GM23338 (cell line): ENCODE results near the gene PAPOLB. TPM values are rescaled to one million over a fixed set of nuclear protein-coding genes. Genes with fewer than 3 reads are reported as not detected.

ENCODE experiments used
- ATAC-seq: fragments of 200-7000 bp; cut with Tn5 transposase; 3 replicates; pipeline ENCODE4 v1.9.1; 2020
- DNase-seq: peaks from one replicate; pipeline ENCODE4 v3.0.0-alpha.2; 2015; ENCODE audit warnings: low spot score
- H2AFZ ChIP-seq: fragments of 200-600 bp; sonication (generic); 2 replicates; pipeline ENCODE4 v1.8.0; 2016; ENCODE audit warnings: antibody characterized with exemption, mild to moderate bottlenecking, moderate library complexity
- H3F3A ChIP-seq: fragments of 200-600 bp; sonication (generic); replicated peaks from 2 replicates; pipeline ENCODE4 v1.8.0; 2017; ENCODE audit warnings: antibody characterized with exemption, mixed run types, low read depth
- H3K27ac ChIP-seq: fragments of 200-600 bp; sonication (generic); 2 replicates; pipeline ENCODE4 v1.6.1; 2016; ENCODE audit warnings: low read depth
- H3K27me3 ChIP-seq: fragments of 200-600 bp; sonication (generic); 2 replicates; pipeline ENCODE4 v1.8.0; 2016; ENCODE audit warnings: mild to moderate bottlenecking, mixed run types, moderate library complexity; ENCODE audit not compliant: insufficient read depth
- H3K36me3 ChIP-seq: fragments of 200-600 bp; sonication (generic); 2 replicates; pipeline ENCODE4 v1.8.0; 2016; ENCODE audit warnings: mild to moderate bottlenecking; ENCODE audit not compliant: insufficient read depth
- H3K4me1 ChIP-seq: fragments of 200-600 bp; sonication (generic); 2 replicates; pipeline ENCODE4 v1.8.0; 2016; ENCODE audit warnings: mild to moderate bottlenecking, moderate library complexity; ENCODE audit not compliant: insufficient read depth
- H3K4me2 ChIP-seq: fragments of 200-600 bp; sonication (generic); 2 replicates; pipeline ENCODE4 v1.7.1; 2017; ENCODE audit warnings: mixed run types
- H3K4me3 ChIP-seq: fragments of 200-600 bp; sonication (generic); 2 replicates; pipeline ENCODE4 v1.6.1; 2016; ENCODE audit warnings: mixed run types
- H3K79me2 ChIP-seq: fragments of 200-600 bp; sonication (generic); replicated peaks from 2 replicates; pipeline ENCODE4 v1.8.0; 2017; ENCODE audit warnings: mild to moderate bottlenecking; ENCODE audit not compliant: insufficient read depth
- H3K9me2 ChIP-seq: fragments of 200-600 bp; sonication (generic); 2 replicates; pipeline ENCODE4 v1.8.0; 2017; ENCODE audit not compliant: insufficient read depth
- H4K20me1 ChIP-seq: fragments of 200-600 bp; sonication (generic); replicated peaks from 2 replicates; pipeline ENCODE4 v1.8.0; 2017; ENCODE audit warnings: mild to moderate bottlenecking; ENCODE audit not compliant: insufficient read depth
- H3K27ac Mint-ChIP-seq: 2 replicates; pipeline ENCODE4 v1.8.0; 2020; ENCODE audit warnings: inconsistent platforms, mild to moderate bottlenecking, moderate library complexity, mixed read lengths
- H3K27me3 Mint-ChIP-seq: 3 replicates; pipeline ENCODE4 v1.8.0; 2022; ENCODE audit warnings: low read depth, mild to moderate bottlenecking, moderate library complexity, mixed read lengths, inconsistent platforms; ENCODE audit not compliant: insufficient read depth, poor library complexity
- H3K36me3 Mint-ChIP-seq: 3 replicates; pipeline ENCODE4 v1.8.0; 2021; ENCODE audit warnings: low read depth, mild to moderate bottlenecking, inconsistent platforms, moderate library complexity, mixed read lengths
- H3K4me1 Mint-ChIP-seq: 3 replicates; pipeline ENCODE4 v1.8.0; 2020; ENCODE audit warnings: mild to moderate bottlenecking, inconsistent platforms, mixed read lengths
- H3K4me3 Mint-ChIP-seq: 3 replicates; pipeline ENCODE4 v1.8.0; 2021; ENCODE audit warnings: moderate library complexity, mild to moderate bottlenecking, inconsistent platforms, mixed read lengths
- H3K9me3 Mint-ChIP-seq: 3 replicates; pipeline ENCODE4 v1.8.0; 2020; ENCODE audit warnings: moderate library complexity, mild to moderate bottlenecking, inconsistent platforms, mixed read lengths
- CREB1 ChIP-seq: fragments of 250-450 bp; sonication (Bioruptor Pico); IDR thresholded peaks from 2 replicates; pipeline ENCODE4 v1.5.0; 2020; ENCODE audit warnings: low read depth, mild to moderate bottlenecking, moderate library complexity
- EZH2 ChIP-seq: fragments of 200-600 bp; sonication (generic); IDR thresholded peaks from one replicate; pipeline ENCODE4 v1.8.0; 2017; ENCODE audit warnings: antibody characterized with exemption, mild to moderate bottlenecking, low read depth; ENCODE audit not compliant: unreplicated experiment
- EZH2phosphoT487 ChIP-seq: fragments of 200-600 bp; sonication (generic); IDR thresholded peaks from one replicate; pipeline ENCODE4 v1.8.1; 2018; ENCODE audit warnings: antibody characterized with exemption; ENCODE audit not compliant: unreplicated experiment
- JUNB ChIP-seq: IDR thresholded peaks from one replicate; pipeline ENCODE4 v1.6.1; 2016; ENCODE audit warnings: antibody characterized with exemption; ENCODE audit not compliant: unreplicated experiment
- NANOG ChIP-seq: IDR thresholded peaks from 2 replicates; pipeline ENCODE4 v1.6.1; 2016; ENCODE audit warnings: antibody characterized with exemption, borderline replicate concordance
- POLR2AphosphoS5 ChIP-seq: IDR thresholded peaks from 2 replicates; pipeline ENCODE4 v1.6.1; 2016; ENCODE audit warnings: antibody characterized with exemption, low read depth
- STAT1 ChIP-seq: IDR thresholded peaks from one replicate; pipeline ENCODE4 v1.6.1; 2016; ENCODE audit warnings: antibody characterized with exemption; ENCODE audit not compliant: unreplicated experiment
- ZNF114 ChIP-seq: fragments of 250-450 bp; sonication (Bioruptor Pico); IDR thresholded peaks from 2 replicates; pipeline ENCODE4 v1.5.0; 2020; ENCODE audit warnings: mild to moderate bottlenecking, moderate library complexity
- ZNF331 ChIP-seq: fragments of 250-450 bp; sonication (Bioruptor Pico); IDR thresholded peaks from 2 replicates; pipeline ENCODE4 v1.5.0; 2020; ENCODE audit warnings: low read depth, mild to moderate bottlenecking, moderate library complexity
- polyA plus RNA-seq: library from polyadenylated mRNA; unstranded; fragments of >200 nt; fragmentation: Nextera tagmentation; extraction: Ambion mirVana; gene quantifications from 2 replicates; pipeline ENCODE4 v1.2.1, GENCODE V29; 2016
- total RNA-seq: library from RNA; depleted of rRNA; stranded (reverse); fragments of >200 nt; shearing (Covaris generic); gene quantifications from 2 replicates; pipeline ENCODE4 v1.2.3, GENCODE V29; 2014
- TF ChIP-seq, protein P1 (sequence below): IDR thresholded peaks from 2 replicates; pipeline ENCODE4 v1.6.1; 2016; ENCODE audit warnings: antibody characterized with exemption
- TF ChIP-seq, protein P2 (sequence below): fragments of 250-450 bp; sonication (Bioruptor Pico); IDR thresholded peaks from 2 replicates; pipeline ENCODE4 v1.5.0; 2020; ENCODE audit warnings: mild to moderate bottlenecking, moderate library complexity
- TF ChIP-seq, protein P3 (sequence below), 2 experiments: fragments of 200-600 bp in 1 of 2; sonication (generic) in 1 of 2; conservative IDR thresholded peaks; 2 replicates each; pipeline versions ENCODE4 v1.5.1 to v1.6.1; 2016 to 2017; ENCODE audit warnings: antibody characterized with exemption in 2 of 2, low read depth in 2 of 2, mild to moderate bottlenecking in 2 of 2, moderate library complexity in 1 of 2
- TF ChIP-seq, protein P4 (sequence below): IDR thresholded peaks from one replicate; pipeline ENCODE4 v1.6.1; 2018; ENCODE audit warnings: antibody characterized with exemption; ENCODE audit not compliant: unreplicated experiment

PAPOLB gene
- total and polyA plus RNA-seq, 2 experiments from 2014 or later: 0.08 to 0.42 TPM

DNA sequence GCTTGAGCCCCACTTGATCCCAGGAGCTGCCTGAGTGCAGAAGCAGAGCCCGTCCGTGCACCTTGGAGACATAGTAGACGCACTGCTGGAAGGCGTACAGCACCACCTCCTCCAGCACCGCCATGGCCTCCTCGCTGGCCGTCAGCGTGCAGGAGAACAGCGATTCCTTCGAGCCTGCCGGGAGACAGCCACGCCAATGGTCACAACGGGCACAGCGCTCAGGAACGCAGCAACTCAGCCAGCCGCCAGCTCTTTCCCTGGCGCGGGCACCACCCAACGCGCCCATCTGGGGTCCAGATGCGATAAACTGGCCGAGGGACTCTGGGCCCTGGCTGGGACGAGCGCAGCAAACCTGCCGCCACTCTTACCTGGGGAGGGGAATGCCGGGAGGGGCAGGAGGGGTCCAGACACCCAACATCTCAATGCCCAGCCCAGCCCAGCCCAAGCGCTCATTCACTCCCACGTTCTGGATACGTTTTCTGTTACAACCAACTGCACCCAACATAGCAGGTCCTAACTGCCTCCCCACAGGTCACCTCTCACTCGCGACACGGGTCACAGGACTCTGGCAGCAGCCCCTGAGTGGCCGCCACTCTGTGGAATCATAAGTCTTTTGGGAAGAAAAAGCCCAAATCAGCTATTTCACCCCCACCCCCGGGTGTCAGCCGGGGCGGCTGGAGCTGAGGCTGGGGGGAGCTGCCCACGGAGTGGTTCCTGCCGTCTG lies 44.5 kb downstream of the PAPOLB start:
- H3K27ac ChIP-seq: no peak overlapping the region
- H3K36me3 Mint-ChIP-seq: no peaks in the 10 kb centered on the region
- DNase-seq (no peak), ATAC-seq (no peak)
- no peak overlapping the region for H2AFZ ChIP-seq
- H3K4me3 ChIP-seq: no peak overlapping the region
- no peaks in the 10 kb centered on the region for H3K36me3 ChIP-seq
- peaks cover 9% of the 10 kb centered on the region; the same call in 1 of the 3 replicates for H3K9me3 Mint-ChIP-seq
- no peaks in the 10 kb centered on the region; the same call in 2 of the 3 replicates for H3K4me1 Mint-ChIP-seq
- no peaks in the 10 kb centered on the region for H3F3A ChIP-seq
- no peaks in the 10 kb centered on the region for H3K4me1 ChIP-seq
- TF ChIP-seq ZNF331: no peak
- TF ChIP-seq, protein P1, sequence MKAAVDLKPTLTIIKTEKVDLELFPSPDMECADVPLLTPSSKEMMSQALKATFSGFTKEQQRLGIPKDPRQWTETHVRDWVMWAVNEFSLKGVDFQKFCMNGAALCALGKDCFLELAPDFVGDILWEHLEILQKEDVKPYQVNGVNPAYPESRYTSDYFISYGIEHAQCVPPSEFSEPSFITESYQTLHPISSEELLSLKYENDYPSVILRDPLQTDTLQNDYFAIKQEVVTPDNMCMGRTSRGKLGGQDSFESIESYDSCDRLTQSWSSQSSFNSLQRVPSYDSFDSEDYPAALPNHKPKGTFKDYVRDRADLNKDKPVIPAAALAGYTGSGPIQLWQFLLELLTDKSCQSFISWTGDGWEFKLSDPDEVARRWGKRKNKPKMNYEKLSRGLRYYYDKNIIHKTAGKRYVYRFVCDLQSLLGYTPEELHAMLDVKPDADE: no peak
- TF ChIP-seq CREB1: no peak
- TF ChIP-seq, protein P2, sequence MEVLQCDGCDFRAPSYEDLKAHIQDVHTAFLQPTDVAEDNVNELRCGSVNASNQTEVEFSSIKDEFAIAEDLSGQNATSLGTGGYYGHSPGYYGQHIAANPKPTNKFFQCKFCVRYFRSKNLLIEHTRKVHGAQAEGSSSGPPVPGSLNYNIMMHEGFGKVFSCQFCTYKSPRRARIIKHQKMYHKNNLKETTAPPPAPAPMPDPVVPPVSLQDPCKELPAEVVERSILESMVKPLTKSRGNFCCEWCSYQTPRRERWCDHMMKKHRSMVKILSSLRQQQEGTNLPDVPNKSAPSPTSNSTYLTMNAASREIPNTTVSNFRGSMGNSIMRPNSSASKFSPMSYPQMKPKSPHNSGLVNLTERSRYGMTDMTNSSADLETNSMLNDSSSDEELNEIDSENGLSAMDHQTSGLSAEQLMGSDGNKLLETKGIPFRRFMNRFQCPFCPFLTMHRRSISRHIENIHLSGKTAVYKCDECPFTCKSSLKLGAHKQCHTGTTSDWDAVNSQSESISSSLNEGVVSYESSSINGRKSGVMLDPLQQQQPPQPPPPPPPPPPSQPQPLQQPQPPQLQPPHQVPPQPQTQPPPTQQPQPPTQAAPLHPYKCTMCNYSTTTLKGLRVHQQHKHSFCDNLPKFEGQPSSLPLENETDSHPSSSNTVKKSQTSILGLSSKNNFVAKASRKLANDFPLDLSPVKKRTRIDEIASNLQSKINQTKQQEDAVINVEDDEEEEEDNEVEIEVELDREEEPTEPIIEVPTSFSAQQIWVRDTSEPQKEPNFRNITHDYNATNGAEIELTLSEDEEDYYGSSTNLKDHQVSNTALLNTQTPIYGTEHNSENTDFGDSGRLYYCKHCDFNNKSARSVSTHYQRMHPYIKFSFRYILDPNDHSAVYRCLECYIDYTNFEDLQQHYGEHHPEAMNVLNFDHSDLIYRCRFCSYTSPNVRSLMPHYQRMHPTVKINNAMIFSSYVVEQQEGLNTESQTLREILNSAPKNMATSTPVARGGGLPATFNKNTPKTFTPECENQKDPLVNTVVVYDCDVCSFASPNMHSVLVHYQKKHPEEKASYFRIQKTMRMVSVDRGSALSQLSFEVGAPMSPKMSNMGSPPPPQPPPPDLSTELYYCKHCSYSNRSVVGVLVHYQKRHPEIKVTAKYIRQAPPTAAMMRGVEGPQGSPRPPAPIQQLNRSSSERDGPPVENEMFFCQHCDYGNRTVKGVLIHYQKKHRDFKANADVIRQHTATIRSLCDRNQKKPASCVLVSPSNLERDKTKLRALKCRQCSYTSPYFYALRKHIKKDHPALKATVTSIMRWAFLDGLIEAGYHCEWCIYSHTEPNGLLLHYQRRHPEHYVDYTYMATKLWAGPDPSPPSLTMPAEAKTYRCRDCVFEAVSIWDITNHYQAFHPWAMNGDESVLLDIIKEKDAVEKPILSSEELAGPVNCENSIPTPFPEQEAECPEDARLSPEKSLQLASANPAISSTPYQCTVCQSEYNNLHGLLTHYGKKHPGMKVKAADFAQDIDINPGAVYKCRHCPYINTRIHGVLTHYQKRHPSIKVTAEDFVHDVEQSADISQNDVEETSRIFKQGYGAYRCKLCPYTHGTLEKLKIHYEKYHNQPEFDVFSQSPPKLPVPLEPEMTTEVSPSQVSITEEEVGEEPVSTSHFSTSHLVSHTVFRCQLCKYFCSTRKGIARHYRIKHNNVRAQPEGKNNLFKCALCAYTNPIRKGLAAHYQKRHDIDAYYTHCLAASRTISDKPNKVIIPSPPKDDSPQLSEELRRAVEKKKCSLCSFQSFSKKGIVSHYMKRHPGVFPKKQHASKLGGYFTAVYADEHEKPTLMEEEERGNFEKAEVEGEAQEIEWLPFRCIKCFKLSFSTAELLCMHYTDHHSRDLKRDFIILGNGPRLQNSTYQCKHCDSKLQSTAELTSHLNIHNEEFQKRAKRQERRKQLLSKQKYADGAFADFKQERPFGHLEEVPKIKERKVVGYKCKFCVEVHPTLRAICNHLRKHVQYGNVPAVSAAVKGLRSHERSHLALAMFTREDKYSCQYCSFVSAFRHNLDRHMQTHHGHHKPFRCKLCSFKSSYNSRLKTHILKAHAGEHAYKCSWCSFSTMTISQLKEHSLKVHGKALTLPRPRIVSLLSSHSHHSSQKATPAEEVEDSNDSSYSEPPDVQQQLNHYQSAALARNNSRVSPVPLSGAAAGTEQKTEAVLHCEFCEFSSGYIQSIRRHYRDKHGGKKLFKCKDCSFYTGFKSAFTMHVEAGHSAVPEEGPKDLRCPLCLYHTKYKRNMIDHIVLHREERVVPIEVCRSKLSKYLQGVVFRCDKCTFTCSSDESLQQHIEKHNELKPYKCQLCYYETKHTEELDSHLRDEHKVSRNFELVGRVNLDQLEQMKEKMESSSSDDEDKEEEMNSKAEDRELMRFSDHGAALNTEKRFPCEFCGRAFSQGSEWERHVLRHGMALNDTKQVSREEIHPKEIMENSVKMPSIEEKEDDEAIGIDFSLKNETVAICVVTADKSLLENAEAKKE (CRISPR knock-in tag): no peak
- TF ChIP-seq EZH2phosphoT487: no peak
- no peak for TF ChIP-seq EZH2
- TF ChIP-seq NANOG: no peak
- no peak for TF ChIP-seq POLR2AphosphoS5
- no peak for TF ChIP-seq JUNB
- TF ChIP-seq, protein P3, sequence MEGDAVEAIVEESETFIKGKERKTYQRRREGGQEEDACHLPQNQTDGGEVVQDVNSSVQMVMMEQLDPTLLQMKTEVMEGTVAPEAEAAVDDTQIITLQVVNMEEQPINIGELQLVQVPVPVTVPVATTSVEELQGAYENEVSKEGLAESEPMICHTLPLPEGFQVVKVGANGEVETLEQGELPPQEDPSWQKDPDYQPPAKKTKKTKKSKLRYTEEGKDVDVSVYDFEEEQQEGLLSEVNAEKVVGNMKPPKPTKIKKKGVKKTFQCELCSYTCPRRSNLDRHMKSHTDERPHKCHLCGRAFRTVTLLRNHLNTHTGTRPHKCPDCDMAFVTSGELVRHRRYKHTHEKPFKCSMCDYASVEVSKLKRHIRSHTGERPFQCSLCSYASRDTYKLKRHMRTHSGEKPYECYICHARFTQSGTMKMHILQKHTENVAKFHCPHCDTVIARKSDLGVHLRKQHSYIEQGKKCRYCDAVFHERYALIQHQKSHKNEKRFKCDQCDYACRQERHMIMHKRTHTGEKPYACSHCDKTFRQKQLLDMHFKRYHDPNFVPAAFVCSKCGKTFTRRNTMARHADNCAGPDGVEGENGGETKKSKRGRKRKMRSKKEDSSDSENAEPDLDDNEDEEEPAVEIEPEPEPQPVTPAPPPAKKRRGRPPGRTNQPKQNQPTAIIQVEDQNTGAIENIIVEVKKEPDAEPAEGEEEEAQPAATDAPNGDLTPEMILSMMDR (conservative IDR thresholded peaks at IDR 0.05; ENCODE audit: low read depth in 2 of 2): no peak
- TF ChIP-seq, protein P4, sequence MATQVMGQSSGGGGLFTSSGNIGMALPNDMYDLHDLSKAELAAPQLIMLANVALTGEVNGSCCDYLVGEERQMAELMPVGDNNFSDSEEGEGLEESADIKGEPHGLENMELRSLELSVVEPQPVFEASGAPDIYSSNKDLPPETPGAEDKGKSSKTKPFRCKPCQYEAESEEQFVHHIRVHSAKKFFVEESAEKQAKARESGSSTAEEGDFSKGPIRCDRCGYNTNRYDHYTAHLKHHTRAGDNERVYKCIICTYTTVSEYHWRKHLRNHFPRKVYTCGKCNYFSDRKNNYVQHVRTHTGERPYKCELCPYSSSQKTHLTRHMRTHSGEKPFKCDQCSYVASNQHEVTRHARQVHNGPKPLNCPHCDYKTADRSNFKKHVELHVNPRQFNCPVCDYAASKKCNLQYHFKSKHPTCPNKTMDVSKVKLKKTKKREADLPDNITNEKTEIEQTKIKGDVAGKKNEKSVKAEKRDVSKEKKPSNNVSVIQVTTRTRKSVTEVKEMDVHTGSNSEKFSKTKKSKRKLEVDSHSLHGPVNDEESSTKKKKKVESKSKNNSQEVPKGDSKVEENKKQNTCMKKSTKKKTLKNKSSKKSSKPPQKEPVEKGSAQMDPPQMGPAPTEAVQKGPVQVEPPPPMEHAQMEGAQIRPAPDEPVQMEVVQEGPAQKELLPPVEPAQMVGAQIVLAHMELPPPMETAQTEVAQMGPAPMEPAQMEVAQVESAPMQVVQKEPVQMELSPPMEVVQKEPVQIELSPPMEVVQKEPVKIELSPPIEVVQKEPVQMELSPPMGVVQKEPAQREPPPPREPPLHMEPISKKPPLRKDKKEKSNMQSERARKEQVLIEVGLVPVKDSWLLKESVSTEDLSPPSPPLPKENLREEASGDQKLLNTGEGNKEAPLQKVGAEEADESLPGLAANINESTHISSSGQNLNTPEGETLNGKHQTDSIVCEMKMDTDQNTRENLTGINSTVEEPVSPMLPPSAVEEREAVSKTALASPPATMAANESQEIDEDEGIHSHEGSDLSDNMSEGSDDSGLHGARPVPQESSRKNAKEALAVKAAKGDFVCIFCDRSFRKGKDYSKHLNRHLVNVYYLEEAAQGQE: no peak
- no peak for TF ChIP-seq STAT1
- no peak for TF ChIP-seq ZNF114
- no peaks in the 10 kb centered on the region for H4K20me1 ChIP-seq
- no peaks in the 10 kb centered on the region for H3K9me2 ChIP-seq
- H3K27me3 ChIP-seq: no peaks in the 10 kb centered on the region
- H3K27me3 Mint-ChIP-seq: peaks cover 10% of the 10 kb centered on the region
- H3K4me2 ChIP-seq: no peak overlapping the region
- H3K79me2 ChIP-seq: no peaks in the 10 kb centered on the region
- no peak overlapping the region for H3K27ac Mint-ChIP-seq
- no peak overlapping the region for H3K4me3 Mint-ChIP-seq
